ENCODE results near the gene SCYGR8.

The SCYGR8 gene

GRCh38 chr2:227745594-227745993 lies at the start of gene SCYGR8:
Gene SCYGR8 (plus strand): TSS chr2:227745894. CDS start chr2:227745894, 0 bp downstream.
- no peak within 1 kb of the TSS for H3K4me3 ChIP-seq (ENCODE audit: low read depth in 1 of 2, low read length in 2 of 2)
- no peaks in the 10 kb centered on the region for H3K36me3 ChIP-seq (ENCODE audit: control insufficient read depth in 1 of 2, insufficient read depth in 2 of 2, low read length in 2 of 2)
- H3K27me3 ChIP-seq (ENCODE audit: low read depth, low read length): no peaks in the 10 kb centered on the region
- H3K4me1 ChIP-seq (ENCODE audit: control insufficient read depth in 1 of 2, insufficient read depth in 2 of 2, low read length in 2 of 2): no peaks in the 10 kb centered on the region
- no peak within 1 kb of the TSS for H3K27ac ChIP-seq (ENCODE audit: low read length)
- H3K9me3 ChIP-seq (ENCODE audit: control insufficient read depth in 1 of 2, low read length in 2 of 2): no peaks in the 10 kb centered on the region

GRCh38 chr2:227696990-227697679 lies 48.6 kb upstream of the SCYGR8 start:
- no peaks in the 10 kb centered on the region for H3K36me3 ChIP-seq (ENCODE audit: control insufficient read depth in 1 of 2, insufficient read depth in 2 of 2, low read length in 2 of 2)
- no peak overlapping the region for H3K4me3 ChIP-seq (ENCODE audit: low read depth in 1 of 2, low read length in 2 of 2)
- H3K4me1 ChIP-seq (ENCODE audit: control insufficient read depth in 1 of 2, insufficient read depth in 2 of 2, low read length in 2 of 2): no peaks in the 10 kb centered on the region
- H3K9me3 ChIP-seq (ENCODE audit: control insufficient read depth in 1 of 2, low read length in 2 of 2): no peaks in the 10 kb centered on the region
- no peak overlapping the region for H3K27ac ChIP-seq (ENCODE audit: low read length)
- no peaks in the 10 kb centered on the region for H3K27me3 ChIP-seq (ENCODE audit: low read depth, low read length)

- Histone ChIP-seq H3K4me3 (ENCODE audit: low read depth in 1 of 2, low read length in 2 of 2) (no peak overlapping the region), H3K9me3 (ENCODE audit: control insufficient read depth in 1 of 2, low read length in 2 of 2) (no peaks in the 10 kb centered on the region), H3K27ac (ENCODE audit: low read length) (no peak overlapping the region), H3K36me3 (ENCODE audit: control insufficient read depth in 1 of 2, insufficient read depth in 2 of 2, low read length in 2 of 2) (peaks cover 0 to 3% of the 10 kb centered on the region in 2 donors), H3K4me1 (ENCODE audit: control insufficient read depth in 1 of 2, insufficient read depth in 2 of 2, low read length in 2 of 2) (no peaks in the 10 kb centered on the region), H3K27me3 (ENCODE audit: low read depth, low read length) (no peaks in the 10 kb centered on the region)
Measured at GRCh38 chr2:227701556-227701955, 44.1 kb upstream of the SCYGR8 start.

- Histone ChIP-seq H3K36me3 (ENCODE audit: control insufficient read depth in 1 of 2, insufficient read depth in 2 of 2, low read length in 2 of 2) (peaks cover 0 to 3% of the 10 kb centered on the region in 2 donors), H3K4me3 (ENCODE audit: low read depth in 1 of 2, low read length in 2 of 2) (no peak overlapping the region), H3K27me3 (ENCODE audit: low read depth, low read length) (no peaks in the 10 kb centered on the region), H3K4me1 (ENCODE audit: control insufficient read depth in 1 of 2, insufficient read depth in 2 of 2, low read length in 2 of 2) (no peaks in the 10 kb centered on the region), H3K27ac (ENCODE audit: low read length) (no peak overlapping the region), H3K9me3 (ENCODE audit: control insufficient read depth in 1 of 2, low read length in 2 of 2) (no peaks in the 10 kb centered on the region)
Measured at GRCh38 chr2:227703280-227703732, 42.4 kb upstream of the SCYGR8 start.

- Histone ChIP-seq H3K27me3 (ENCODE audit: low read depth, low read length) (no peaks in the 10 kb centered on the region), H3K4me1 (ENCODE audit: control insufficient read depth in 1 of 2, insufficient read depth in 2 of 2, low read length in 2 of 2) (no peaks in the 10 kb centered on the region), H3K4me3 (ENCODE audit: low read depth in 1 of 2, low read length in 2 of 2) (no peak overlapping the region), H3K9me3 (ENCODE audit: control insufficient read depth in 1 of 2, low read length in 2 of 2) (no peaks in the 10 kb centered on the region), H3K27ac (ENCODE audit: low read length) (no peak overlapping the region), H3K36me3 (ENCODE audit: control insufficient read depth in 1 of 2, insufficient read depth in 2 of 2, low read length in 2 of 2) (peaks cover 0 to 3% of the 10 kb centered on the region in 2 donors)
Measured at GRCh38 chr2:227703961-227704360, 41.7 kb upstream of the SCYGR8 start.

- Histone ChIP-seq H3K9me3 (ENCODE audit: control insufficient read depth in 1 of 2, low read length in 2 of 2) (no peaks in the 10 kb centered on the region), H3K27ac (ENCODE audit: low read length) (no peak overlapping the region), H3K4me3 (ENCODE audit: low read depth in 1 of 2, low read length in 2 of 2) (no peak overlapping the region), H3K36me3 (ENCODE audit: control insufficient read depth in 1 of 2, insufficient read depth in 2 of 2, low read length in 2 of 2) (peaks cover 0 to 3% of the 10 kb centered on the region in 2 donors), H3K4me1 (ENCODE audit: control insufficient read depth in 1 of 2, insufficient read depth in 2 of 2, low read length in 2 of 2) (no peaks in the 10 kb centered on the region), H3K27me3 (ENCODE audit: low read depth, low read length) (no peaks in the 10 kb centered on the region)
Measured at GRCh38 chr2:227706859-227707258, 38.8 kb upstream of the SCYGR8 start.

GRCh38 chr2:227707390-227707789 lies 38.3 kb upstream of the SCYGR8 start:
- Histone ChIP-seq H3K4me3 (ENCODE audit: low read depth in 1 of 2, low read length in 2 of 2) (no peak overlapping the region), H3K4me1 (ENCODE audit: control insufficient read depth in 1 of 2, insufficient read depth in 2 of 2, low read length in 2 of 2) (no peaks in the 10 kb centered on the region), H3K27me3 (ENCODE audit: low read depth, low read length) (no peaks in the 10 kb centered on the region), H3K36me3 (ENCODE audit: control insufficient read depth in 1 of 2, insufficient read depth in 2 of 2, low read length in 2 of 2) (peaks cover 0 to 3% of the 10 kb centered on the region in 2 donors), H3K9me3 (ENCODE audit: control insufficient read depth in 1 of 2, low read length in 2 of 2) (no peaks in the 10 kb centered on the region), H3K27ac (ENCODE audit: low read length) (no peak overlapping the region)

- no peaks in the 10 kb centered on the region for H3K9me3 ChIP-seq (ENCODE audit: control insufficient read depth in 1 of 2, low read length in 2 of 2)
- no peaks in the 10 kb centered on the region for H3K27me3 ChIP-seq (ENCODE audit: low read depth, low read length)
- no peak overlapping the region for H3K4me3 ChIP-seq (ENCODE audit: low read depth in 1 of 2, low read length in 2 of 2)
- H3K4me1 ChIP-seq (ENCODE audit: control insufficient read depth in 1 of 2, insufficient read depth in 2 of 2, low read length in 2 of 2): no peaks in the 10 kb centered on the region
- no peaks in the 10 kb centered on the region for H3K36me3 ChIP-seq (ENCODE audit: control insufficient read depth in 1 of 2, insufficient read depth in 2 of 2, low read length in 2 of 2)
- no peak overlapping the region for H3K27ac ChIP-seq (ENCODE audit: low read length)
Measured at GRCh38 chr2:227710986-227711385, 34.7 kb upstream of the SCYGR8 start.

GRCh38 chr2:227713291-227713690 lies 32.4 kb upstream of the SCYGR8 start:
- Histone ChIP-seq H3K27ac (ENCODE audit: low read length) (no peak overlapping the region), H3K36me3 (ENCODE audit: control insufficient read depth in 1 of 2, insufficient read depth in 2 of 2, low read length in 2 of 2) (no peaks in the 10 kb centered on the region), H3K9me3 (ENCODE audit: control insufficient read depth in 1 of 2, low read length in 2 of 2) (no peaks in the 10 kb centered on the region), H3K4me1 (ENCODE audit: control insufficient read depth in 1 of 2, insufficient read depth in 2 of 2, low read length in 2 of 2) (peaks cover 0 to 4% of the 10 kb centered on the region in 2 donors), H3K4me3 (ENCODE audit: low read depth in 1 of 2, low read length in 2 of 2) (no peak overlapping the region), H3K27me3 (ENCODE audit: low read depth, low read length) (no peaks in the 10 kb centered on the region)

GRCh38 chr2:227716501-227716900 lies 29.2 kb upstream of the SCYGR8 start:
- no peaks in the 10 kb centered on the region for H3K36me3 ChIP-seq (ENCODE audit: control insufficient read depth in 1 of 2, insufficient read depth in 2 of 2, low read length in 2 of 2)
- no peaks in the 10 kb centered on the region for H3K9me3 ChIP-seq (ENCODE audit: control insufficient read depth in 1 of 2, low read length in 2 of 2)
- no peaks in the 10 kb centered on the region for H3K27me3 ChIP-seq (ENCODE audit: low read depth, low read length)
- no peak overlapping the region for H3K27ac ChIP-seq (ENCODE audit: low read length)
- H3K4me3 ChIP-seq (ENCODE audit: low read depth in 1 of 2, low read length in 2 of 2): no peak overlapping the region
- H3K4me1 ChIP-seq (ENCODE audit: control insufficient read depth in 1 of 2, insufficient read depth in 2 of 2, low read length in 2 of 2): peaks cover 0 to 4% of the 10 kb centered on the region in 2 donors

- Histone ChIP-seq H3K9me3 (ENCODE audit: control insufficient read depth in 1 of 2, low read length in 2 of 2) (no peaks in the 10 kb centered on the region), H3K27ac (ENCODE audit: low read length) (peak within 1 kb of the TSS; percentile 35), H3K4me1 (ENCODE audit: control insufficient read depth in 1 of 2, insufficient read depth in 2 of 2, low read length in 2 of 2) (peaks cover 0 to 4% of the 10 kb centered on the region in 2 donors), H3K36me3 (ENCODE audit: control insufficient read depth in 1 of 2, insufficient read depth in 2 of 2, low read length in 2 of 2) (no peaks in the 10 kb centered on the region), H3K4me3 (ENCODE audit: low read depth in 1 of 2, low read length in 2 of 2) (peak within 1 kb of the TSS; percentile 55 to 70), H3K27me3 (ENCODE audit: low read depth, low read length) (no peaks in the 10 kb centered on the region)
Measured at GRCh38 chr2:227717687-227718567, 27.8 kb upstream of the SCYGR8 start, which contains the start of gene SLC19A3. Gene SLC19A3 (minus strand): TSS chr2:227718028. CDS start chr2:227702318, 15,710 bp downstream.

All from muscle layer of duodenum (tissue), 2 donors.